GM18520 (cell line): ENCODE data around the gene ENPP3.

ENCODE experiments used
- ATAC-seq: cut with Tn5 transposase; IDR thresholded peaks from one replicate; pipeline ENCODE4 v1.9.1; 2021; ENCODE audit not compliant: unreplicated experiment

The ENPP3 gene

DNA sequence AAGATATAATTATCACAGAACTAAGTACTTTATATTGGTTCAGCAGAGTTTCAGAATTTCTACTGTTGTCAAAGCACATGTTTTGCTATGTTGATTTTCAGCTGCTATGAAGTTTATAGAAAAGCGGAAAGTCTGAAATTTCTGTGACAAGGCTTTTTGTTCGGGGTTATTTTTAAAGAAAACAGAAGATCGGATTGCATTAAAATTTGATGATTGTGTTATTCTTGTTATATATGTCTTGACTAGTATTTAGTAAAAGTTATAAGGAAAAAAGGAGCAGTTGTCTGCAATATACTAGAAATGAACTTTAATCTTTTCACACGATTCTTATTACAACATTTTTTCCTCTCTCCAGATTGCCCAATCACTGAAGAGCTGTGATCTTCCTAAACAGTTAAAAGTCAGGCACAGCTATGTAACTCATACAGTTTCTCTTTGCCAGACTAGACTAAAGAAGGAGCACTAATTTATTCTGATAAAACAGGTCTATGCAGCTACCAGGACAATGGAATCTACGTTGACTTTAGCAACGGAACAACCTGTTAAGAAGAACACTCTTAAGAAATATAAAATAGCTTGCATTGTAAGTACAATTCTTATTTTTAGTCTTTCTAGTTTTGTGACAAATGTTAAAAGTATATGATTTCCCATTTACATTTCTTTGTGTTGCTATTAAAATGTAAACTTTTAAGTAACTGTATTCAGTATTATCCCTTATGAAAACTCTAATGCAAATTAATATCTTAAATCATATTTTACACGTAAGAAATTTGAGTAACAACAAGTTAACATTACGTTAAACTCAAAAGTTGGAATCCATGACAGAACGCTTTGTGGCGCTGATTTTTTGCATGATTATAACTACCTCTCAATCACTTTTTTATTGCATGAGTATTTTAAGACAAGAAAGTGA is at the start of gene ENPP3:
Gene ENPP3 (plus strand): TSS at position 423 of the 913 bp plus-strand sequence. CDS start 83 bp downstream, at position 506.
- ATAC-seq: no peak

GRCh38 chr6:131587909-131588308 is 49.2 kb upstream of the ENPP3 start:
- no peak for ATAC-seq

DNA sequence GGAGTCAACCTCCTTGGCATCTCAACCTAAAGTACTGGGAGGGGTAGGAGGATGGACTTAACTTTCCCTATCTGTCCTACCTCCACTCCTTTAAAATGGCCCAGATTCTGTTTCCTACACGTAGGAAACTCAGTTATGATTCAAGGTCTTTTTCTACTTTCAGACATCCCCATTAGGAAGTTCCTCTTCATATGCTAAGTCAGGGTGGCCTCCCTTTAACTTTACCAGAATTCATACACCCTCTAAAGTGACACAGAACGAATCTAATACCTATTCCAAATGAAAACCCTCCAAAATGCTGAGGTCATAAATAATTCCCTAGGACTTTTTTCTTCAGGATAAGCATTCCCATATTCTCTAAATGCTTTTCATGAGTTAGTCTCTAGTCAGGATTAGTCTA is 48.5 kb upstream of the ENPP3 start:
- no peak for ATAC-seq

DNA sequence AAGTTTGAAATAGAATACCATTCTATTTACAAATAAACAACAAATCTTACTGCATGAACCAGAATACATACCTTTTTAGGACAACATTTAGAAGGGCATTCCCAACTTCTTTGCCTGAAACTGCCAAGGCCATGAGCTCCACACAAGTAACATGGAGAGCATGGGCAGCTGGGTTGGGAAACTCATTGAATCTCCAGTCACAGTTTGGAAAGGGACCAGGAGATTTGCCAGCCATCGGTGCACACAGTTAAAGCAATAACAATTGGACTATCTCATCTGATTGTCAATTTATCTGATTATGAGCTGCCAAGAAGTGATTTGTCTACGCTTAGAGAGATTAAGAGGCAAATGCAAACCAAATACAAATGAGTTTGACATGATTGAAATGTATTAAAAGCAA is 44.2 kb upstream of the ENPP3 start:
- no peak for ATAC-seq

DNA sequence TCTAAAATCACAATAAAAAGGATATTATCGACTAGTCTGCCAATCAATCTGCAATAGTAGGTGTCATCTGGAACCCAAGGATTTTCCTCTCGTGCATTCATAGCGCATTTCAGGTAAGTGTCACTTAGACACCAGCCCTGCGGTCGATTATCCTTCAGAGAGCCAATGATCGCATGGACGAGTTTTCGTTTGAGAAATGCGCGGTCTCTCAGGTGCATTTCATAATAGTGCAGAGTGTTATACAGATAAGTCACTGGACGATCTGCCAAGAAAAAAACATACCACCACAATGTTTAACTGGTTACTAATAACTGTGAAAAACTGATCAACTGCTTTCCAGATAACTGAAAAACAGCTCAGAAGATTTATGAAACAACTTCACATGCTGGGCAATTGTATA is 43.0 kb upstream of the ENPP3 start:
- no peak for ATAC-seq

GRCh38 chr6:131597446-131597845 is 39.7 kb upstream of the ENPP3 start:
- no peak for ATAC-seq

DNA sequence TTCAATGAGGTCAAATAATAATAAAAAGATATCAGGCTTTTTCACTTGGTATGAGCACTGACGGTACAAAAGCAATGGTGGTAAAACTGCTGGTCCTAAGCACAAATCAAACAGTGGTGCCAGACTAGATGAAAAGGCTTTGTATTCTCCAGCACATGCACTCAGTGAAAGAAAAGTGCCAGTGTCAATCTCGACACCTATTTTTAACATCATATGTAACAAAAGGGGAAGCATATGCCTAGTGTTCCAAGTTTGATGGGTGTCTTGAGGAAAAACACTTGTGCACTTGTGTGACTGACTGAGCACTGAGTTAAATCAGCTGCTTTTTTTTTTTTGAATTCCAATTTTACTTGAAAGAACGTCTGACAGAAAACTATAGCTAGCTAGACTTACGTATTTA is 36.4 kb upstream of the ENPP3 start:
- ATAC-seq: no peak

GRCh38 chr6:131602781-131603312 is 34.3 kb upstream of the ENPP3 start:
- ATAC-seq: no peak

- ATAC-seq: no peak
Measured at GRCh38 chr6:131613296-131613925, 23.7 kb upstream of the ENPP3 start.

DNA sequence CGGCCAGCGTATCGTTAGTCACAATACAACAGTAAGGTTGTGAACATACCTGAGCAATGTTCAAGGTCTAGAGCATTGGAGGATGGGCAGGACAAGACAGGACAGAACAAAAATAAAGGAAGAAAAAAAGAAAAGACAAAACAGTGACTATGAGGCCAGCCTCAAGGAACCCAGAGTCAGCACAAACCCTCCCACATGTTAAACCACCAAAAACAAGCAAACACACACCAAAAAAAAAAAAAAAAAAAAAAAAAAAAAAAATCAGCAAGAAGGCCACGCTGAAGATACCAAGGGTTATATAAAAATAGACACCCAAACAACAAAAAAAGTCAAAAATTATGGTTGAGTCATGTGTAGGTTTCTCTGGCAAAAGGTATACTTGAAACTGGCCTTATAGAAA is 21.8 kb upstream of the ENPP3 start:
- no peak for ATAC-seq

DNA sequence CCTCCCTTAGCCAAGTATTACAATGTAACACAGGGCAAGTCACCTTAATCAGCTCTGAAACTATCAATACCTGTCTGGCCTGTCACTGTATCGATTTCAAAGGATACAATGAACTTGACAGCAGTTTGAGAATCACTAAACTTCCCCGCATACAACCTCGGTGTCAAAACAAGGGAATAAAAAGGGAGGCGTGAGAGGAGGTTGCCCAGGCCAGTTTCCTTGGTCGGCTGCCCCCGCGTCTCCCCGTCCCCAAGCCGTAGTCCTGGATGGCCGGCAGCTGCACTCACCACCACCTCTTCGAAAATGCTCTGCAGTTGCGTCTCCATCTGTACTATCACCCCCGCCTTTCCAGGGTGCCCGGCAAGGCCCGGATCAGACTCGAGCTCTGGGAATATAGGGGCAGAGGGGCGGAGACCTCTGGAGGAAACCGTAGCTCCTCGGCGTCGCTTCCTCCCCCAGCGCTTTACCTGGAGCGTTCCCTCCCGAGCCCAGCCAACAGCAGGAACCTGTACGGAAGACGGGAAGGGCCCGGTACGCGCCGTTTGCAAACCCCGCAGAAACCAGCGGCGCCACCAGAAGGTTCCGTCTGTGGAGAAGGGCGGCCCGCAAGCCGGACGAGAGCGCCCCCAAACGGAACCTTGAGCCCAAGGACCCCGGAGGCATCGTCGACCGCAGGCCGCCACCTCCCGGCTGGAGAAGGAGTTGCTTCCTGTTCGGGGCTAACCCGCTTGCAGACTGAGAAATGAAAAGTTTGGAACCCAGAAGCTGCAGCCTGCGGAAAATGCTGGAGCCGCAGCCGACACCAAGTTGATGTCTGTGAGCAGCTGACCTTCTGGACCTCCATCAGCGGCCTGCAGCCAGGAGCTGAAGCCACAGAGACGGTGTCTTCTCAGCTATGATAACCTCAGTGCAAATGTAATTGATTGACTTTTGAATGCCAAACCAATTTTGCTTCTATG is 9.1 kb upstream of the ENPP3 start, which contains the start of gene MED23:
Gene MED23 (minus strand): TSS at position 519 of the 959 bp plus-strand sequence. CDS start 193 bp downstream, at position 326.
- peak; percentile 90 for ATAC-seq

GRCh38 chr6:131628726-131629125 is 8.4 kb upstream of the ENPP3 start:
- ATAC-seq: no peak

- ATAC-seq: no peak
Measured at GRCh38 chr6:131629651-131630050, 7.5 kb upstream of the ENPP3 start.

DNA sequence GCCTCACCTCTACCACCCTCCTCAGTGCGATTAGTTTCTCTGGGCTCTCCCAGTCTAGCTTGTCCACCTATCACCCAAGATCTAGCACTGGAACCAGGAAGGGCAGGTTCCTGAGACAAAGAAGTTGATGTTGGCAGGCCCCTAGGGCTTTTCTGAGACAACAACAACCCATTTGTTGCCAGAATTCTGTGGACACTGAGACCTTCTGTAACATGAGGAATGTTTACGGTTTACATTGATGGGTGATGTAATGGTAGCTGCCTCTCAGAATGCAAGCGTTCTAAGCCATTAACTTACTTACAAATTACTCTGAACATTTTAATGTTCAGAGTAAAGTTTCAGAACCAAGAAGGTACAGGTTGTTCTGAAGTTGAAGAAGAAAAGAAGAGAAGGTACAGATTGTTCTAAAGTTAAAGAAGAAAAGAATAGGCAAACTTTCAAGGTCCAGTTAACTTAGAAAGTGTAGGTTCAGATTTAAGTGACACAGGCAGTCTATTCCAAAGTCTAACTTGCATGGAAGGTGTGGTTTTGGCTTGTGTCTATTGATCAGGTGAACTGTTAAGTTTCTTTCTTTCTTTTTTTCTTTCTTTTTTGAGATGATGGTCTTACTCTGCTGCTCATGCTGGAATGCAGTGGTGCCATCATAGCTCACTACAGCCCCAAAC is 5.3 kb upstream of the ENPP3 start:
- no peak for ATAC-seq

DNA sequence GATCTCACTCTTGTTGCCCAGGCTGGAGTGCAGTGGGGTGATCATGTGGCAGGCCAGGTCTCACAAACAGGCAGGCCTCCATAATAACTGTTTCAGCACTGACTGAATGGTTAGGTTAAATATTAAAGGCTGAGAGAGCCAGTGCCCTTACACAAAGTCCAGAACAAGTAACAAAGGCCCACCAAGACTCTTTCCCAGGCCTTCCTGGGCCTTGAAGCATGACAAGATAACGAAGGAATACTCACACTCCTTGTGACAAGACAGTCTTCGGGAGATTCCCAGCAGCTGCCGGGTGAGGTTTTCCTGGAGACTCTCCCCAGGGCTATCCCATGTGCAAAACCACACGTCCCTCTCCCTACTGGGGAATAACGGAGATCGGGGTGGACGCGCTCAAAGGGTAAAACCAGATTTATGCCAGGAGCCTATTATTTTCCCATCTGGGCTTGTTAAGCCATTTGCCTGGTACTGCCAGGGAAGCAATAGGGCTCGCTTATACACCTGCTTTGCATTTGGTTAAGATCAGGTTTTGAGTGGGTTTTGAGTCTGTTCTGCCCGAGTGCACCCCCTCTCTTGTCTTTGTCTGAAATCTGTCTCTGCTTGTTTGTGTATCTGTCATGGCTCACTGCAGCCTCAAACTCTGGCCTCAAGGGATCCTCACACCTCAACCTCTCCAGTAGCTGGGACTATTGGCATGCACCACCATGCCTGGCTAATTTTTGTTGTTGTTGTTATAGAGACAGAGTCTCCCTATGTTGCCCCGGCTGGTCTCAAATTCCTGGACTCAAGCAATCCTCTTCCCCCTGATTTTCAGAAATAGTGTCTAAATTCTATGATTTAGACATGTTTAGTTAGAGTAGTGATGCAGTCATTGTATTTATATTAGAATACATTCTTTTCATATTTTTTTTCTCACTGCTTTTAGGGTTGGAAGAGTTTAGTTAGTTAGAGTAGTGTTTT is 1.4 kb upstream of the ENPP3 start:
- ATAC-seq: peak; percentile 35

- no peak for ATAC-seq
Measured at GRCh38 chr6:131638013-131638412, 911 bp downstream of the ENPP3 start.

DNA sequence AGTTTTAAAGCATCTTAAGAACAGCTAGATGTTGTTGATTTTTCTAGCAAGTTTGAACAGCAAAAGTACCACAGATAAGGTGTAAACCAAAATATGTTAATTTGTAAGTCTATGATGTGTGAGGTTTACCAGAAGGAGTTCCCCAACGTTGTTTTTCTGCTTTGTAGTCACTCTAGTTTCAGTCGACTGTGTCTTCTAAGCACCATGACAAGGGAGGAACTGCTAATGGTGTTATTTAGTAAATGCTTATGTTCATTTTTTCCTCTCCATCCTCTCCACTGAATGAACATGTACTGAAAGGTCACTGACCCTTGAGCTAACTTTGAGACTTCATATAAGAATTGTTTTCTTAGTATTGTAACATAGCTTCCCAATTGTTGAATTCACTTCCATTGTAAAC is 3.0 kb downstream of the ENPP3 start:
- peak; percentile 97 for ATAC-seq

- no peak for ATAC-seq
Measured at GRCh38 chr6:131640576-131640975, 3.5 kb downstream of the ENPP3 start.

DNA sequence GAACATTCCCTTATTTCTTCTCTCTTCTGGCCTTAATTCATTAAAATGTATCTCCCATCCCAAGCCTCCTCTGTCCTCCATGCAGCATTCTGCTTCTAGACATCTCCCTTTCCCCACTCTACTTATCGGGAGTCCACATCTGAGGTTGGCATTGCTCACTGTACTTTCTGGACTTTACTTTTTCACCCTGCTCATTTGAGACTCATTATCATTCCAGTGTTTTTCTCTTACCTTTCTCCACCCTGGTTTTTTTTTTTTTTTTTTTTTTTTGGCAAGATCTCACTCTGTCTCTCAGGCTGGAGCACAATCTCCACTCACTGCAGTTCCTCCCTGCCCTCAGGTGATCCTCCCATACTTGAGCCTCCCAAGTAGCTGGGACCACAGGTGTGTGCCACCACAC is 4.5 kb downstream of the ENPP3 start:
- no peak for ATAC-seq
